Non-pigmented ciliary epithelial cell (primary cell): ENCODE measurements around the gene PLCL1.
A peak's percentile ranks its signal among the peaks of the same experiment; 100 is the strongest.
"Not testable (repeated sequence)": the region's sequence is repeated elsewhere in the genome, so short reads cannot be mapped to it uniquely, and the experiment has no call there.

Experiments
- DNase-seq: peaks from one replicate; pipeline ENCODE4 v3.0.0-alpha.2; 2010; ENCODE audit warnings: low read depth

PLCL1 gene

DNA sequence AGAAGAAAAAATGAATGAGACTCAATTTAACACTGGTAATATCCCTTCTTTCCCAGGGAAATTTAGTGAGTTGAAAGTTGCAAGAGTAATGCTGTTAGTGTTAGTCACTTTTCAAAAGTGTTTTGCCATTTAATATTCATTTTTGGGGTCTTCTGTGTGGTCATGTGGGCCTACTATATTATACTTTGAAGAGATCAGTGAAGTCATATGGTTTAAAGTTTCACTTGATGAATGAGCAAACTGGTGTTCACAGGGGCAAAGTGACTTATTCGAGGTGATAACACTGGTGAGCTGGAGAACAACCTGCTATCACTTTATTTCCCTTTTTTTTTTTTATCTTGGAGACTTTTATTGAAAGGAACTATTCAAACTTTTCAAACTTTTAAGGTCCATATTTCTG lies 196.0 kb downstream of the PLCL1 start:
- no peak for DNase-seq

DNA sequence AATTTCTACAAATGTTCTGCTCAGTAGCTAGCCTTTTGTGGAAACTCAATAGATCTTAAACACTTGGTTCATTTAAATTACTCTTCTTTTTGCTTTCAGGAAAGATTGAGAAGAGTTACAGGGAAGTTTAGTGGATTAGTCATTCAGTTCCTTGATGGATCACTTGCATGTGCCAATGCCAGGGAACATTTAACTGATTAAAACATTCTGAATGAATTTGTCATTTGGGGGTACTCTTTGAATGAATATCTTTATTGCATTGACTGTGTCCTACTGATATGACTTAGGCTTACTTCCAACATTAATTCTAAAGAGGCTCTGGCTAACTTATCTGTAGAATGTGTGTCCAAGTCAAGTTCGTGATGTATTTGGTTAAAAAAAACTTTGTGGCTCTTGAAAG lies 199.8 kb downstream of the PLCL1 start:
- no peak for DNase-seq

DNA sequence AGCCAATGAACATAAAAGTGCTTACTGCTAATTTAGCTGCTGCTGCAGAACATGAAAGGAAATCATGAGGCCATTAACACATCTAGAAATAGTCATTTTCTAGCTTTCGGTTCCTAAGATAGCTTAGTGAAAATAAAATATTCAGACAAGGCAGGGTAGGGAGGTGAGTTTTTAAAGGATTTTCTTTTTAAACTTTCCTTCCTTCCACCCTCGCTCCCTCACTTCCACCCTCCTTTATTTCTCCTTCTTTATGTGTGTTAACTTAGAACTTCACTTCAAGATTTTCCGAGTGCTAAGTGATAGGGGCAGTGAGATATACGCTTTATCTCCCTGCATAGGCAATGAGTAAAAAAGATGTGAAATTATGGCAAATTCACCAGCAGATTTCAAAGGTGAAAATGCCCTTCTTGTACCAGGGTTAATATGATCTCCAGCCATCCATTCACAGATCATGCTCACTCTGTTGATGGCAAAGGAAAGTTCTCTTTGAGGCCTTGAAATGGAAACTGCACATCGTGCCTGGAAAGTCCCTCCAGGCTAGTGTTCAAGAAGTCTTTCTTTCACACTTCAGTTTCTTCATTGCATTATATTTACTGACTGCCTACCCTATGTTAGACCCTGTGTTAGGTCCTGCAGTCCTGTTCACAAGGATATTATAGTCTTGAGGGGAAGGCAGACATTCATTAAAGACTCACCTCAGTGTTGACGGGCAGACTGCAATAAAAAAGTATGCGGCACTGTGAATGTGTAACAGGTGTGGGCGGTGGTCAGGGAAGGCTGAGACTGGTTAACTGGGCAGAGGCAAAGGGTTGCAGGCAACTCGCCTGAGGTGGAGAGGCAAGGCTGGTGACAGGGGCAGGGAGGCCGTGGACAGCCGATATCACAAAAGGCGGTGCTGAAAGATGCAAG lies 200.8 kb downstream of the PLCL1 start:
- no peak for DNase-seq

DNA sequence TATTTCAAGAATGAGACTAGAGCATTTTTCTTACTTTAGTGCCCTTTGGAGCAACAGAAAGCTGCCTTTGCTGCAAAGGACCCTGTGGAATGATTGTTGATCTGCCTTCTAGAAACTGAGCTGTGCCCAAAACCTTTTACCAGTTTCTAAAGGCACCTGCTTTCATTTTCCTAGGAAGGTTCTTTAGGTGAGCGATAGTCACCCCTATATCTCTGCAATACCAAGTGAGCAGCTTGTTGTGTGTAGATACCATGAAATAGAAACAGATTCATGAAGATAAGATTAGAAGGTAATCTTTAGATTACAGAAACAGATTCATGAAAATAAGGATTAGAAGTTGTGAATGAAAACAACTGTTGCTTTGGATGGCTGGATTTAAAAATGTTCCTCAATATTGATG lies 202.3 kb downstream of the PLCL1 start:
- no peak for DNase-seq

DNA sequence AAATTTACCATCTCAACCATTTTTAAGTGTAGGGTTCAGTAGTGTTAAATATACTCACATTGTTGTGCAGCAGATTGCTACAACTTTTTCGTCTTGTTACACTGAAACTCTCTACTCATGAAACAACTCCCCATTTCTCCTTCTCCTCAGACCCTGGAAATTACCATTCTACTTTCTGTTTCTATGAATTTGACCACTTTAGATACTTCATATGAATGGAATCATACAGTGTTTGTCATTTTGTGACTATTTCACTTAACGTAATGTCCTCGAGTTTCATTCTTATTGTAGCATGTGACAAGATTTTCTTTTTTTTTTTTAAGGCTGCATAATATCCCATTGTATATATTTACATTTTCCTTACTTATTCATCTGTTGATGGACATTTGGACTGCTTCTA lies 203.8 kb downstream of the PLCL1 start:
- DNase-seq = no peak

DNA sequence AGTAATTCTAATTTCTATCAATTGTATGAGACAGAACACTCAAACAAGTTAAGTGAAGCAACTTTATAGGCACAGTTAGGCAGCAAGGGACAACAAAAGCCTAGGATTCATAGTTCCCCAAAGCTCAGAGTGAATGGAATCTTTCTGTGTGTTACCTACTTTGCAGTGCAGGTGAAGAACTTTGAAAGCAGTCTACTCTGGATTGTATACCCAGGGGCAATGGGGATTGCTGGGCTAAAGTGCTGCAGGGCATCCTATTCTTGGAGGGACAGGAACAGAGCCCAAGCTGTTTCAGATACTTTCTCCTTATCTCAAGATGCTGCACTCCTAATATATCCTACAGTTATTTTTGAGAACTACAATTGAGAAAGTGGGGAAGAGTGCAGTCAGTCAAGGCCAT lies 207.6 kb downstream of the PLCL1 start:
- DNase-seq = no peak

DNA sequence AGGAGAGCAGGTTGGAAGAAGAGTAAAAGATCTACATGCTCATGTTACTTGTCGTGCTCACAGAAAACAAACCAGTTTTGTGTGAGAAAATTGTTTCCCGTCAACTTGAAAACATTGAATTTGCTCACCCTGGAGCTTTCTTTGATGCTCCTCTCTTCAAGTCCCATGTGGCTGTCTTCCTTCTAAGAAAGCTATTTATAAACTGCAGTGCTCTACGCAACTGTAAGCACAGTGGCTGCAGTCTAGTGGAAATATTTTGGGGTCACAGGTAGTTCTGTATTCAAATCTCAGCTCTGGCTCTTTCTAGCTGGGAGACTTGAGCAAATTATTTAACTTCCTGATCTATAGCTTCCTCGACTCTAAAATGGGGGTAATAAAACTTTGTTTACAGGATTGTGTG lies 211.8 kb downstream of the PLCL1 start:
- DNase-seq = no peak

DNA sequence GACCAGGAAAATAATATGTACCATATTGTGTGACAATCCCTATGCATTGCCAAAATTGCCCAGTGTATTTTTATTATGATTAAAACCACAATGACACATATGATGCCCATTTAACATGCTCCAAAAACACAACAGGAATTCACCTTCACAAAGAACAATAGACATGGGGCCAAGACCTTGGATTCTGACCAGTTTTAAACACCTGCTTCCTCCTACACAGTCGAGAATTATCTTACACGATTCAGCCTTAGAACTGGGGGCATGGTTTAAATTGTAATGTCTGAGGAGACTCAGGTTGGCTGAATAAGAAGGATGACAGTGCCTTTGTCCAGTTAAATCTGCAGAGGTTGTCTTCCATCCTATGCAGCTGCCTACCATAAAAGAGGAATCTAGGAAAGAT lies 212.7 kb downstream of the PLCL1 start:
- DNase-seq = no peak

DNA sequence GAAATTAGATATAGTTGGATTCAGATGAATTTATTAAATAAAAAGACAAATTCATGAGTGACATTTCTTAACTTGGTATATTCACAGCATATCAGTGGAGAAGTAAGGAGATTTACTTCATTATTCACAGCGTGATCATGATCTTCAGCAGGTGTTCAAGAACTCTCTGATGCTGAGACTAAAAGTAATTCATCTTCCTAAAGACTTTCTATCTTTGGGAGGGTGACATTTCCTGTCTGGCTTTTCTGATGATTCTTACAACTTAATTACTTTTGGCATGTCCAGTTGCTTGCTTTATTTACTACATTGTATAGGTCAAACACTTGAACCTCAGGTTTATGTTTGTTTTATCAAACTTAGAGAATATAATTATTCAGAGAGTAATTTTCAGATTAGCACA lies 224.6 kb downstream of the PLCL1 start:
- DNase-seq = no peak

DNA sequence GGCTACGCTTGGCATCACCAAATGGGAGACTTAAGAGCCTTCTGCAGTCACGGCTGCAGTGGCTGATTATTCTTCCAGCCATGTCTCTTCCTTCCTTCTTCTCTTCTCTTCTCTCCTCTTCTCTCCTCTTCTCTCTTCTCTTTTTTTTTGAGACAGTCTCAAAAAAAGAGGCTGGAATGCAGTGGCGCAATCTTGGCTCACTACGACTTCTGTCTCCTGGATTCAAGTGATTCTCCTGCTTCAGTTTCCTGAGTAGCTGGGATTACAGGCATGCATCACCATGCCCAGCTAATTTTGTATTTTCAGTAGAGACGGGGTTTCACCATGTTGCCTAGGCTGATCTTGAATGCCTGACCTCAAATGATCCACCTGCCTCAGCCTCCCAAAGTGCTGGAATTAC lies 225.2 kb downstream of the PLCL1 start:
- not testable (repeated sequence) for DNase-seq

DNA sequence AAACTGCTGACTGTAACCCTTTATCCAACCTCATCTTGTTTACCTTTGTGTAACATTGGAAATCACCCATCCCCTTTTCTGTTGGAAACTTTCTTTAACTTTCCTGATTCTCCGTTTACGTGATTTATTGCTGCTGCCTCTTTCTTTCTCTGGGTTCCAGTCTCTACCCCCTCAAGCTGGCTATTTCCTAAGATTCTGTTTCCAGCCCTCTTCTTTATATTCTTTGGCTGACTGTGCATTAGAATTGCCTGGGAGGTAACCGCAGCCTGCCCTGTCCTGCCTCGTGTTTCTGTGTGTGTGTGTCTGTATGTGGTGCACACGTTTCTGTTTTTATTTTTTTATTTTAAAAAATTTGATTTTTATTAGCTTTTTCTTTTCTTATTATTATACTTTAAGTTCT lies 229.2 kb downstream of the PLCL1 start:
- DNase-seq = no peak

DNA sequence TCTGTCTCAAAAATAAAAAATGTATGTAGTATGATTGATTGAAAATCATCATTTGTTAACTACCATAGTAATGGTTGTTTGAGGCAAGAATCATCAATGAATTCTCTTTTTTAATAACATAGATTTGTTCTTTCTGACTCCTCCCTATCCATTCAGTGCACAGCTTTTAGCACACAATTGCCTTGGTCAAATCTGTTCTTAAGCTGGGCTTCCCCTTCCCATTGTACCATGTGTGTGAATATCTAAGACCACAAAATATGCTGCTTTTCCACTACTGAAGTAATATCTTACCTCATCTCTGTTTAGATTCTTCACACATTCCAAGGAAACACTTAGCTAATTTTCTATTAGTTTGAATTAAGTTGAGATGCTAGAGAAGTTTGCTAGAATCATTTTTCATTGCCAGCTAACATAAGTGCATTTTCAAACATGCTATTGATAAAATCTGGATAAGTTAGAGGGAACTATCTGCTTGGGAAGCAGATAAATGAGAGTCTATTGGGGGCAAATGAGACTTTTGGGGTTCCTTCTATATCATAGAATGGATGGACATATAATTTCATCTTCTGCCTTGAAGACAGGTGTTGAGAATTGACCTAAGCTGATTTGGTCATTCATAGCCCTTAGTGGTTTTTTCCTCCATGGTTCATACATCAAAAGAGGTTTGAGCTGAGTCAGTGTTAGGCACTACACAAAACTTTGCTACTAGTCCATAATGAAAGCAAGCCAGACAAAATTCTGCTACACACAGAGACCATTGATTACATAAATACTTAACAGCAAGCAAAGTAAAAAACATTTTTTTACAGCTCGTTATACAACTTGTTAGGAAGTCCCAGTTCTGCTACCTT lies 231.9 kb downstream of the PLCL1 start:
- no peak for DNase-seq

DNA sequence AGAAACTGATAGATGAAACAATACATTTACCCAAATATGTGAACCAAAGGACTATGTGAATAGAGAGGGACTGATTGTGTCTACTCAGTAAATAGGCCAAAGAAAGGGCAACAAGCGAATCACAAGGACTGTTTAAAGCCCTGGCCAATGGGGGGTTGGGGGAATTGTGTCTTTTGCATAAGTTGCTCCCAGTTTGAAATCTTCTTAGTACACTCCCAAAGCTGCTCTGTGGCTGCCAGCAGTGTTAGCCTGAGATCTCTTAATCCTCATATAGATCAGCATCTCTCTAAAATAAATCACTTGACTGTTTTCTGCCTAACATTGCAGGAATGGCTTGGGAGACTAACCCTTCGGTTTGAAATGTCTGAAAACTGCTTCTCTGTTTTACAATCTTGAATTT lies 236.4 kb downstream of the PLCL1 start:
- no peak for DNase-seq

DNA sequence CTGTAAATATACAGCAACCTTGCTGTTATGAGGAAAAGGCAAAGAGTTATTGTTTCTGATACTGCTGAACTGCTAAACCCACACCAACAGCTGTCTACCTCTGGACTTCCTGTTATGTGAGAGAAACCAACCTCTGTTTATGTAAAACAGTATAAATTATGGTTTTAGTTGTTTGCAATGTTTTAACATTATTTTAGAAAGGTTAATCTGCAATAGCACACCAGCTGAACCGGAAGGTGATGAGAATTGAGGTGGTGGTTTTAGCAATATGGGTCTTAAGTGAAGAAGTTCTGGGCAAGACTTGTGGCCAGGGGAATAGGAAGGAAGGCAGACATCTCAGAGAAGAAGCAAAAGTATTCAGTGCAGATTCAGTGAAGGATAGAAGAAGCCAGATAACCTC lies 237.8 kb downstream of the PLCL1 start:
- DNase-seq = no peak

DNA sequence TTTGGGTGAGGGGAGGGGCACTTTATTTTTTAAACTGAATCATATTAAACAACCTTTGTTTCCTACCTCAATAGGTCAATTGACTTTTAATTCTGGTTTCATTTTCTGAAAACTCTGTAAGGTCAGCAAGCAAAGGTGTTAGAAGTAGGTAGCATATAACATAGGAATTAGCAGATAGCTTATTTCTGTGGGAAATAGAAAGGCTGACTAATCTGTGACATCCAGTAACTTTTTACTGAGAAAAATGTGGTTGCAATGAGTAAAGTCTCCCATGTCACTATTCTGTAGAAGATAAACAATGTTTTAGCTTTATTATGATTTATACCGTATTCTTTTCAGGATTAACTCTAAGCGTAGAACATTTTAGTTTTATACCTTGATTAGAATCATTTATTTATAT lies 240.4 kb downstream of the PLCL1 start:
- DNase-seq = no peak

DNA sequence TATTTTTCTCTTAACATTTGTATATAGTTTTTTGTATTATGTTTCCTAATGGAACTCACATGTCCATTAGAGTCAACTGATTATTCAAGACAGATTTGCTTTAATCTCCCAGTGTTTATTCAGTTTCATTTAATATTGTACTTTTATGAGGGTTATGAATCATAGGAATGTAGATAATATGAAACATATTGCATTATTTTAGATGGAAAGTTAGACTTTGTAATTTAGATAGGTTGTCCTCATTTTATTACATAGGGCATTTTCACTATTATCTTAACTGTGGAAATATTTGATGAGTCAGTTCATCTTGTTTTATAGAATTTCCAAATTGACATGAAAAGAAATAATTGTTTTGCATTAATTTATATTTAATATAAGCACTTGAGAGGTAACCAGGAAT lies 240.8 kb downstream of the PLCL1 start:
- DNase-seq = no peak

DNA sequence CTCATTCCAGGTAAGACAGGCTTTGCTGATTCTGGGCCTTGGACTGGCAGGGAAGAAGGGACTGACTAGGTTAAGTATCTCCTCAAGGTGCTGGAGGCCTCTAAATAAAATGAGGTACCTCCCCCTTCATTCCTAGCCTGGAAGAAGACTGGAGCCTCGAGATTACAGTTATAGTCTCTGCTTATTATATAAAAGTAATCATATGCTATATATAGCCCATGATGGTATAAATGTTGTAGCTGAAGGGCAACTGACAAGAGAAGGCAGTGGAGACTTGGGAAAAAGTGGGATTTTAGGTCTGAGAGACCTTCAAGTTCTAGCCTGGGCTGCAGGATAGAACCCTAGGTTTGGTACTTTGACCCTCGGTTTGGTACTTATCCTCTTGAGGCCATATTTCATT lies 248.3 kb downstream of the PLCL1 start:
- DNase-seq = no peak

DNA sequence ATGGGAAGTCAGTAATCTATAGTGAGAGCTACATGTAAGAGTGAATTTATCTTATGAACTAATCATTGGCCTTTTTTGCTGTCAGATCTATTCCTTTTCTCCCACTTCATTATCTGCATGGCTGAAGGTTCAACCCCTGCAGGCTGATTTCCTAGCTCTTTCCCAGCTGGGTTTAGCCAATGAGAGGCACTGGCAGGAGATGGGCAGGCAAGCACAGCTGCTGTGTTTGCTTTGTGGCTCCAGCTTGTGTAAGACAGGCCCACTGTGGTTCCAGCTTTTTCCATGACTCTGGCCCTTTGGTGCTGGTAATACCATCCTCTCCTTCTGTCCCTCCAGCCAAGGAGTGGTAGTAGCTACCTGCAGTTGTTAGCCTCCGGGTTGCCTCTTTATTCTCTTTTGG lies 248.8 kb downstream of the PLCL1 start:
- no peak for DNase-seq

DNA sequence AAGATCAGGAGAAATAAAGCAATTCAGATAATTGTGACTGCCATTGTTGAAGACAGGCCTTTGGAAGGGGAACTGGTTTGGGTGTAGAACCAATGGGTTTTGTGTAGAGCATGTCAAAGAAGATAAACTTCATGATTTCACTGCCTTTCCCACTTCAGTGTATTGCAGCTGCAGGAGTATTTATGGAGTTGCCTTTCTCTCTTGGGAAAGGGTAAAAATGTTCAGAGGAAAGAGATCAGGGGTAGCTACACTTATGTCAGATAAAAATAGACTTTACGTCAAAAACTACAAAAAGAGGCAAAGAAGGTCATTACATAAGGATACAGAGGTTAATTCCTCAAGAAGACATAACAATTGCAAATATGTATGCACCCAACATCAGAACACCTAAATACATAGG lies 249.4 kb downstream of the PLCL1 start:
- DNase-seq = no peak

DNA sequence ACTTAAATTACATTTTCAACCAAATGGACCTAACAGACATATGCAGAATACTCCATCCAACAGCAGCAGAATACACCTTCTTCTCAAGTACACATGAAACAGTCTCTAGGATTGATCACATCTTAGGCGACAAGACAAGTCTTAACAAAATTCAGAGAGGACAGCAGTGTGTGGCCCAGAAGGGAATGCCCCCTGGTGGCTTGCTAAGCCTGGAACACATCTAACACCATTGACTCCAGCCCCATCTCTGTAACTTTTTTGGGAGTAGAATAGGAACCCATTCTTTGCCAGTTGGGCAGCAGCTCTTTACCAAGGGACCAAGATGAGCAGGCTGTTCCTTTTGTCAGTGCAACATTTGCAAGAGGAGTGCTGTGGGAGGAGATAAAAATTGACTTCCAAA lies 249.9 kb downstream of the PLCL1 start:
- DNase-seq = peak; percentile 4

DNA sequence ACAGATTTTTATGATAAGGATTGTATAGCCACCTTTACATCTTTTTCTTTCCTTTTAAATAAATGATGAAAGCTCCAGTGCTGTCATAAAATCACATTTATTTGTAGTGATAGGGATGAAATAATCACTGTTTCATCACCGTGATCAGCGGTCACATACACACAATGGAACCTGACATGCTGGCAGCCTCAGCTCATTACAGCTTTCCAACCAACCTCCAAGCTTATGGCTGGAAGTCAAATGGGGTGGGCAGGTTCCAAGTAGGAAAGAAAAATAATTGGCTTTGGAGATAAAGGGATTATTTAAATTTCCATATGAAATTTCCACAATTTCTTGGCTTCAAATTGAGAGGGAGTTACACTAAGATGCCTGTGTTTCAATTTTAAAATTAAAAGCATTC lies 251.3 kb downstream of the PLCL1 start:
- no peak for DNase-seq

DNA sequence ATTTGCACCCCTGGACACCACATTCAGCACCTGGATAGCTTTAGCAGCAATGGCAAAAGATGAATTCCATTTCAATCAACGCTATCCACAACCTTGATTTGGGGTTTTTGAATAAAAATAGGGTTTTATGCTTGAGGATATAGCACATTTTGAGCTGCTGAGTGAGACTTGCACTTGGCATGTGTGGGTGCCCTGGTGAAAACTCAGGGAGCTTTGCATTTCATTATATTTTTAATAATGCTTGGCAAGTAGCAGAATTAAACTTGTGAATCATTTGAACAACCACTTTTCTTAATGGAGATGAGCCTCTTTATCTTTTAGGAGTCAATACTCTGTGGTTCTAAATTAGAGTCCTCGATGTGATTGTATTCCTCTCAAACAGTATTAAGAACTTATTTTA lies 252.4 kb downstream of the PLCL1 start:
- no peak for DNase-seq

DNA sequence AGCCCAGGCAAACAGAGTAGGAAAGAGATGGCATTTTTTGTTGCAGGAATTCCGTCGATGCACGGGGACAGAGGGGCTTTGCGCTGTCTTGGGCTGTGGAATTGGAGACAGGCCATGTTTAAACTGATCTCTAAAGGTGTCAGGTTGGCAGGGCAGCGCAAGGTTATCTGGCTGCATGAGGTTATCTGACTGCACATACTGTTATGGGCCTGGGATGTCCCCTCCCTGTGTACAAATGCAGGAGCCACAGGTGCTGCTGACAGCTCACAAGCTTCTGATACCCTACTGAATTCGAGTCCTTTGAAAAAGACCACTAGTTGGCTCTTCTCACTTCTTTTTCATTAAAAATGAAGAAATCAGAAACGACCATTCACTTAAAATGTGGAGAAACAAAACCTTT lies 255.4 kb downstream of the PLCL1 start:
- DNase-seq = no peak
